ENCODE measurements around the gene UCHL3. TPM values are rescaled to one million over a fixed set of nuclear protein-coding genes. Genes with fewer than 3 reads are reported as not detected.

Gene UCHL3
- total and polyA plus RNA-seq, 4 donors: 10.3 to 38.3 (median 29.0) TPM

GRCh38 chr13:75581874-75582640 lies 32.5 kb downstream of the UCHL3 start:
- Histone ChIP-seq H3K27ac (ENCODE audit: low read depth in 1 of 2, low read length in 1 of 2) (no peak overlapping the region), H3K36me3 (ENCODE audit: control insufficient read depth in 4 of 4, insufficient read depth in 4 of 4, low read length in 4 of 4) (peaks cover 0 to 3% (median 1%) of the 10 kb centered on the region in 4 donors), H3K9me3 (ENCODE audit: control insufficient read depth in 4 of 4, insufficient read depth in 3 of 4, low read length in 3 of 4) (peaks cover 0 to 8% (median 0%) of the 10 kb centered on the region in 4 donors), H3K4me1 (ENCODE audit: control insufficient read depth in 5 of 5, insufficient read depth in 5 of 5, low read length in 5 of 5) (no peaks in the 10 kb centered on the region), H3K27me3 (ENCODE audit: control insufficient read depth in 3 of 3, insufficient read depth in 3 of 3, low read length in 2 of 3) (no peaks in the 10 kb centered on the region), H3K4me3 (no peak overlapping the region), H3K9ac (ENCODE audit: insufficient read depth in 1 of 2, low read length in 2 of 2) (no peak overlapping the region)
- DNase-seq (peak in 1 of 3 donors; percentile 6), ATAC-seq (ENCODE audit: insufficient read depth, low FRiP score) (no peak)
- 96 to 97% methylated on average over 2 of the region's 2 CpGs for WGBS, 2 donors
- no peak for TF ChIP-seq CTCF (IDR thresholded peaks at IDR 0.05; ENCODE audit: control extremely low read depth, extremely low read depth)

GRCh38 chr13:75583091-75583490 lies 33.5 kb downstream of the UCHL3 start:
- ATAC-seq (ENCODE audit: insufficient read depth, low FRiP score) (no peak), DNase-seq (no peak)
- Histone ChIP-seq H3K27ac (ENCODE audit: low read depth in 1 of 2, low read length in 1 of 2) (no peak overlapping the region), H3K9ac (ENCODE audit: insufficient read depth in 1 of 2, low read length in 2 of 2) (no peak overlapping the region), H3K4me3 (no peak overlapping the region), H3K27me3 (ENCODE audit: control insufficient read depth in 3 of 3, insufficient read depth in 3 of 3, low read length in 2 of 3) (no peaks in the 10 kb centered on the region), H3K4me1 (ENCODE audit: control insufficient read depth in 5 of 5, insufficient read depth in 5 of 5, low read length in 5 of 5) (no peaks in the 10 kb centered on the region), H3K9me3 (ENCODE audit: control insufficient read depth in 4 of 4, insufficient read depth in 3 of 4, low read length in 3 of 4) (peaks cover 0 to 8% (median 0%) of the 10 kb centered on the region in 4 donors), H3K36me3 (ENCODE audit: control insufficient read depth in 4 of 4, insufficient read depth in 4 of 4, low read length in 4 of 4) (peaks cover 0 to 3% (median 1%) of the 10 kb centered on the region in 4 donors)
- TF ChIP-seq CTCF (IDR thresholded peaks at IDR 0.05; ENCODE audit: control extremely low read depth, extremely low read depth): no peak

GRCh38 chr13:75585153-75585552 lies 35.6 kb downstream of the UCHL3 start:
- no peak for ATAC-seq (ENCODE audit: insufficient read depth, low FRiP score)

More at GRCh38 chr13:75585153-75585552, 35.6 kb downstream of the UCHL3 start:
- no peak overlapping the region for H3K9ac ChIP-seq (ENCODE audit: insufficient read depth in 1 of 2, low read length in 2 of 2)
- H3K36me3 ChIP-seq (ENCODE audit: control insufficient read depth in 4 of 4, insufficient read depth in 4 of 4, low read length in 4 of 4): peaks cover 0 to 6% (median 3%) of the 10 kb centered on the region in 4 donors
- H3K9me3 ChIP-seq (ENCODE audit: control insufficient read depth in 4 of 4, insufficient read depth in 3 of 4, low read length in 3 of 4): peaks cover 0 to 8% (median 0%) of the 10 kb centered on the region in 4 donors
- no peak for DNase-seq
- no peak overlapping the region for H3K27ac ChIP-seq (ENCODE audit: low read depth in 1 of 2, low read length in 1 of 2)
- H3K27me3 ChIP-seq (ENCODE audit: control insufficient read depth in 3 of 3, insufficient read depth in 3 of 3, low read length in 2 of 3): no peaks in the 10 kb centered on the region
- no peak overlapping the region for H3K4me3 ChIP-seq
- H3K4me1 ChIP-seq (ENCODE audit: control insufficient read depth in 5 of 5, insufficient read depth in 5 of 5, low read length in 5 of 5): no peaks in the 10 kb centered on the region
- no peak for TF ChIP-seq CTCF (IDR thresholded peaks at IDR 0.05; ENCODE audit: control extremely low read depth, extremely low read depth)
